ENCODE data around the gene CHMP2A. TPM values are rescaled to one million over a fixed set of nuclear protein-coding genes. Genes with fewer than 3 reads are reported as not detected.
A peak's percentile ranks its signal among the peaks of the same experiment; 100 is the strongest.

CHMP2A gene
- total and polyA plus RNA-seq, 2 of the 13 experiments (the other 11 are each of a cell fraction or from before 2014, with no cell fraction given), result 49.7 to 55.0 TPM

GRCh38 chr19:58570770-58571574 is 16.1 kb upstream of the CHMP2A start:
- DNase-seq (ENCODE audit: low spot score), result no peak
- TF ChIP-seq HDAC1 (CRISPR knock-in tag; IDR thresholded peaks at IDR 0.05) (no peak), ZXDC (CRISPR knock-in tag; IDR thresholded peaks at IDR 0.05) (no peak), ZNF296 (CRISPR knock-in tag; conservative IDR thresholded peaks at IDR 0.05) (no peak), ZC3H13 (CRISPR knock-in tag; IDR thresholded peaks at IDR 0.05) (0 out of 2 replicates have a peak, but pooled peaks have one; percentile 20), AGO1 (IDR thresholded peaks at IDR 0.05; ENCODE audit: low read depth, low read length, poor library complexity, severe bottlenecking) (peak; percentile 66), ZNF263 (CRISPR knock-in tag; IDR thresholded peaks at IDR 0.05) (no peak), HNRNPLL (IDR thresholded peaks at IDR 0.05; ENCODE audit: low read depth, low read length, poor library complexity, severe bottlenecking) (no peak), RBFOX2 (IDR thresholded peaks at IDR 0.05; ENCODE audit: low read depth, low read length) (peak; percentile 39; the same call in 1 of the 2 replicates), ZNF256 (CRISPR knock-in tag; conservative IDR thresholded peaks at IDR 0.05) (no peak), CEBPZ (IDR thresholded peaks at IDR 0.05; ENCODE audit: low read length) (no peak), ETV5 (CRISPR knock-in tag; IDR thresholded peaks at IDR 0.05; ENCODE audit: borderline replicate concordance) (no peak), RBM39 (IDR thresholded peaks at IDR 0.05; ENCODE audit: low read depth, low read length, poor library complexity, severe bottlenecking) (no peak), ZSCAN9 (CRISPR knock-in tag; IDR thresholded peaks at IDR 0.05; ENCODE audit: borderline replicate concordance) (no peak), E2F1 (CRISPR knock-in tag; IDR thresholded peaks at IDR 0.05) (no peak)

More at GRCh38 chr19:58570770-58571574, 16.1 kb upstream of the CHMP2A start:
- no TSS peak for BruUV-seq (replicated peaks)
- in situ Hi-C loops (cut with HindIII; ENCODE audit: extremely low pct_ligation_motif_present, low pct_unique_long_range_greater_than_20kb) (no loop called here), intact Hi-C loops (cut with micrococcal nuclease; ENCODE audit: unreplicated experiment) (no loop called here)
- Histone ChIP-seq H3K4me3 (replicated peaks in 1 of 3; ENCODE audit: insufficient read depth in 1 of 3, low read depth in 2 of 3, low read length in 3 of 3) (no peak overlapping the region), H3K9me3 (ENCODE audit: low read length) (no peaks in the 10 kb centered on the region), H3K79me2 (ENCODE audit: insufficient read depth, low read length) (peaks cover 2% of the 10 kb centered on the region), H3K27ac (ENCODE audit: extremely low read length, insufficient read depth, low read length) (no peak overlapping the region), H4K20me1 (ENCODE audit: insufficient read depth, low read length) (no peaks in the 10 kb centered on the region), H2AFZ (ENCODE audit: low read length) (no peak overlapping the region), H3K36me3 (replicated peaks in 1 of 2; ENCODE audit: control insufficient read depth in 1 of 2, insufficient read depth in 2 of 2, low read length in 2 of 2) (no peaks in the 10 kb centered on the region; a peak in 2 of 5 replicates), H3K9ac (ENCODE audit: insufficient read depth, low read depth, low read length) (no peak overlapping the region), H3K4me1 (ENCODE audit: insufficient read depth, low read length) (peaks cover 30% of the 10 kb centered on the region), H3K4me2 (ENCODE audit: low read depth, low read length) (no peak overlapping the region), H3K27me3 (ENCODE audit: control insufficient read depth in 1 of 2, insufficient read depth in 2 of 2, low read length in 2 of 2) (no peaks in the 10 kb centered on the region)
- ATAC-seq, result no peak
- 87% methylated on average over 11 of the region's 25 CpGs for WGBS (ENCODE audit: low lambda C conversion rate)
- no peak for FAIRE-seq
- ChIA-PET POLR2A (interaction anchor here (3.0 kb wide), 1 partner anchor 12 kb away, joined by 36 read pairs; the partner anchor contains the start of gene UBE2M), CTCF (ENCODE audit: low intra/inter-chr PET ratio, low total read pairs) (no interaction called here)
